GM12801 (cell line): ENCODE results near the gene CSNK2A1.

Source experiments
- CTCF ChIP-seq: IDR thresholded peaks from one replicate; pipeline ENCODE4 v1.5.1; 2011; ENCODE audit warnings: control low read depth; ENCODE audit not compliant: insufficient read length; ENCODE audit errors: extremely low read depth

Gene CSNK2A1

GRCh38 chr20:561437-562231 lies 18.0 kb upstream of the CSNK2A1 start:
- TF ChIP-seq CTCF = peak; percentile 82

DNA sequence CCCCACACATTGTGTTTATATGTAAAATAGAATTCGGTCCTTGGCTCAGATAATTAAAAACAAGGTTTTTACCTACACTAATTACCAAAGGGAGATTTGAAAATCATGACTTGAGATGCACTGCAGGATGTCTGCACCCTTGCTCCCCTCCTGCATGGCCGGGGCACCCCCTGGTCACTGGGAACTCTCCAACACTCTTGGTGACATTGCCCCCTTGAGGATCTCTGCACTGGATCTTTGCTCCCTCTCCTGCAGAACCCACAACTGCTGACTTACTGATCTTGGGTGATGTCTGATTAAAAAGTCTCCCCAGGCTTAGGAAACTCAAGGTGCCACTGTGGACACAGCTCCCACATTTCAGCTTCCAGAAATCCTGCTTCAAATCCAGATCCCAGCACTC lies 17.1 kb upstream of the CSNK2A1 start:
- TF ChIP-seq CTCF = no peak

DNA sequence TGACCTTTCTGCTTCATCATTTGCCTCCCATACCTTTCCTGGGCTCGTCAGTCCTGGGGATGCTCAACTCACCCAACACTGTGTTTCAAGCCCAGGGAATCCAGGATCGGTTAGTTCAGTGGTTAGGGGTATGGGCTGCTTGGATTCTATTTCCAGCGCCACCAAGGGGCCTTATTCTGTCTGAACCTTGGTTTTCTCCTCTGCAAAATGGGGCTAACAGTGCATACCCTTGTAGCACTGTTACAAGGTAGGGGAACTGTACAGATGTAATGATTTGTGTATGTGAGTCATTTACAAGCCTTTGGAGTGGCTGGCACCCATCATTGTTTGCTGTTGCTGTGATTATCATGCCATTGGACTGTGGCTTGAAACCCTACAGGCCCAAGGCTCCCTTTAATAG lies 14.5 kb upstream of the CSNK2A1 start:
- no peak for TF ChIP-seq CTCF

GRCh38 chr20:556984-557383 lies 13.4 kb upstream of the CSNK2A1 start:
- TF ChIP-seq CTCF = no peak

- TF ChIP-seq CTCF = no peak
Observed at GRCh38 chr20:555976-556385, 12.4 kb upstream of the CSNK2A1 start.

GRCh38 chr20:550611-551010 lies 7.0 kb upstream of the CSNK2A1 start:
- TF ChIP-seq CTCF = no peak

GRCh38 chr20:549722-550496 lies 6.3 kb upstream of the CSNK2A1 start:
- no peak for TF ChIP-seq CTCF
